GM12878 (cell line): ENCODE results near the gene TRAT1. TPM values are rescaled to one million over a fixed set of nuclear protein-coding genes. Genes with fewer than 3 reads are reported as not detected.

Experiments used
- ATAC-seq: fragments of 200-7000 bp; cut with Tn5 transposase; 3 replicates; pipeline ENCODE4 v1.9.1; 2020; ENCODE audit warnings: mild to moderate bottlenecking, moderate library complexity
- BruUV-seq: library from RNA; stranded (reverse); fragments of 400-500 nt; replicated peaks from 2 replicates; lab custom pipeline; 2021; lab: Mats Ljungman, UMichigan
- CTCF ChIA-PET: fragments of 300-600 bp; sonication (Branson Sonifier 250); formaldehyde crosslinking; extraction: SDS; loops from one replicate; lab custom pipeline; 2021; ENCODE audit warnings: inconsistent platforms; lab: Yijun Ruan, JAX
- POLR2A ChIA-PET: fragments of 350-600 bp; formaldehyde crosslinking; extraction: SDS; loops from one replicate; lab custom pipeline; 2021; ENCODE audit warnings: inconsistent platforms; lab: Charles Lee
- RAD21 ChIA-PET: fragments of 300-600 bp; sonication (Branson Sonifier 250); formaldehyde crosslinking; loops from one replicate; lab custom pipeline; 2023; ENCODE audit warnings: antibody characterized with exemption; ENCODE audit not compliant: unreplicated experiment; lab: Charles Lee
- SMC1A ChIA-PET: fragments of 300-600 bp; sonication (Branson Sonifier 250); formaldehyde crosslinking; loops from one replicate; lab custom pipeline; 2023; ENCODE audit not compliant: unreplicated experiment, uncharacterized antibody; lab: Charles Lee
- DNase-seq: peaks from one replicate; pipeline ENCODE4 v3.0.0-alpha.2; 2011; ENCODE audit warnings: low read depth, low spot score
- FAIRE-seq: peaks from 3 replicates; lab custom pipeline; 2011; peaks lifted over from hg19 to GRCh38; lab: Jason Lieb, UNC
- H2AFZ ChIP-seq: 2 replicates; pipeline ENCODE4 v1.6.0; 2011; ENCODE audit warnings: low read depth, low read length, control low read depth; ENCODE audit not compliant: control insufficient read depth
- H3K27ac ChIP-seq: 2 replicates; pipeline ENCODE4 v1.5.1; 2011; ENCODE audit warnings: control low read depth; ENCODE audit not compliant: control insufficient read depth, insufficient read depth
- H3K27me3 ChIP-seq, 2 experiments: replicated peaks in 1 of 2; 2 replicates each; pipeline versions ENCODE4 v1.6.0 to v1.6.1; 2011; ENCODE audit warnings: low read length in 1 of 2; ENCODE audit not compliant: control insufficient read depth in 2 of 2, insufficient read depth in 2 of 2
- H3K36me3 ChIP-seq, 2 experiments: 2 replicates each; pipeline ENCODE4 v1.5.1; 2011; ENCODE audit warnings: low read length in 1 of 2; ENCODE audit not compliant: control insufficient read depth in 2 of 2, insufficient read depth in 2 of 2
- H3K4me1 ChIP-seq: 2 replicates; pipeline ENCODE4 v1.6.1; 2011; ENCODE audit warnings: mild to moderate bottlenecking, low read length, moderate library complexity, mixed read lengths; ENCODE audit not compliant: control insufficient read depth, insufficient read depth
- H3K4me2 ChIP-seq: 2 replicates; pipeline ENCODE4 v1.6.0; 2011; ENCODE audit warnings: control low read depth; ENCODE audit not compliant: control insufficient read depth, insufficient read depth
- H3K4me3 ChIP-seq: fragments of 200-600 bp; sonication (generic); 2 replicates; pipeline ENCODE4 v1.5.1; 2016
- H3K79me2 ChIP-seq: 2 replicates; pipeline ENCODE4 v1.6.0; 2011; ENCODE audit warnings: low read length; ENCODE audit not compliant: control insufficient read depth, insufficient read depth
- H3K9ac ChIP-seq: 2 replicates; pipeline ENCODE4 v1.8.0; 2011; ENCODE audit warnings: low read length, control low read depth, mixed read lengths; ENCODE audit not compliant: control insufficient read depth, insufficient read depth
- H3K9me3 ChIP-seq: replicated peaks from 3 replicates; pipeline ENCODE4 v1.5.1; 2011; ENCODE audit warnings: mild to moderate bottlenecking, low read length; ENCODE audit not compliant: control insufficient read depth, insufficient read depth
- H4K20me1 ChIP-seq: 2 replicates; pipeline ENCODE4 v1.6.0; 2011; ENCODE audit not compliant: control insufficient read depth, insufficient read depth
- ATF3 ChIP-seq: IDR thresholded peaks from 2 replicates; pipeline ENCODE4 v1.6.1; 2011; ENCODE audit warnings: low read depth, mild to moderate bottlenecking, low read length, moderate library complexity, borderline replicate concordance; ENCODE audit errors: extremely low read depth
- IKZF1 ChIP-seq: fragments of 450-650 bp; conservative IDR thresholded peaks from 2 replicates; pipeline ENCODE4 v1.6.1; 2017; ENCODE audit warnings: antibody characterized with exemption, mild to moderate bottlenecking
- IRF5 ChIP-seq: fragments of 450-650 bp; IDR thresholded peaks from 2 replicates; pipeline ENCODE4 v1.6.1; 2017; ENCODE audit warnings: borderline replicate concordance
- MEF2A ChIP-seq: IDR thresholded peaks from 2 replicates; pipeline ENCODE4 v1.6.1; 2011; ENCODE audit warnings: low read depth, mild to moderate bottlenecking, low read length, moderate library complexity; ENCODE audit not compliant: insufficient read depth
- MLLT1 ChIP-seq: fragments of 450-650 bp; IDR thresholded peaks from 2 replicates; pipeline ENCODE4 v1.6.1; 2016; ENCODE audit warnings: mild to moderate bottlenecking
- POLR2AphosphoS5 ChIP-seq: IDR thresholded peaks from 2 replicates; pipeline ENCODE4 v1.6.1; 2011; ENCODE audit warnings: mild to moderate bottlenecking, low read length, inconsistent platforms
- RAD51 ChIP-seq: fragments of 450-650 bp; IDR thresholded peaks from 2 replicates; pipeline ENCODE4 v1.6.1; 2016; ENCODE audit warnings: moderate library complexity, mild to moderate bottlenecking, inconsistent platforms
- SRF ChIP-seq, 2 experiments: IDR thresholded peaks; 2 replicates each; pipeline ENCODE4 v1.6.1; 2011; ENCODE audit warnings: low read depth in 2 of 2, low read length in 2 of 2, mild to moderate bottlenecking in 1 of 2, moderate library complexity in 1 of 2
- YY1 ChIP-seq: IDR thresholded peaks from 2 replicates; pipeline ENCODE4 v1.6.1; 2011; ENCODE audit warnings: low read depth, mild to moderate bottlenecking, low read length
- ZBED1 ChIP-seq: IDR thresholded peaks from 2 replicates; pipeline ENCODE4 v1.6.1; 2016; ENCODE audit warnings: borderline replicate concordance
- WGBS: methylation state at CpG from one replicate; pipeline ENCODE4 v1.1.6; 2016; ENCODE audit warnings: low lambda C conversion rate; ENCODE audit not compliant: insufficient replicate concordance, insufficient coverage; ENCODE audit errors: missing lambda C conversion rate; 5-methylcytosine and 5-hydroxymethylcytosine counted together
- in situ Hi-C: fragments of 300-500 bp; cut with MboI; formaldehyde crosslinking; loops from 9 replicates; pipeline ENCODE4 v1.14.3; 2018; ENCODE audit warnings: mixed read lengths
- intact Hi-C: fragments of 100-400 bp; cut with micrococcal nuclease; formaldehyde crosslinking; loops from one replicate; pipeline ENCODE4 v1.14.2; 2022; ENCODE audit not compliant: unreplicated experiment
- polyA plus RNA-seq, 11 experiments: library from polyadenylated mRNA; depleted of rRNA in 4 of 11; unstranded in 6 of 11; stranded (reverse) in 5 of 11; fragments of >200 nt; fragmentation: Nextera tagmentation in 4 of 11; fragmentation: Illumina TruSeq in 1 of 11; extraction: Ambion mirVana in 4 of 11; extraction: Trizol in 1 of 11; gene quantifications; 1 replicate in 1 of 11; 2 replicates in 10 of 11; pipeline versions ENCODE4 v1.2.1 to v1.2.3, GENCODE V29; 2011 to 2016; ENCODE audit warnings: inconsistent platforms in 2 of 11, missing spikeins in 2 of 11, low read depth in 1 of 11
- total RNA-seq, 4 experiments: library from RNA; depleted of rRNA in 3 of 4; stranded (reverse); fragments of >200 nt in 3 of 4; fragmentation: Illumina TruSeq in 1 of 4; extraction: Trizol in 1 of 4; gene quantifications; 2 replicates each; pipeline versions ENCODE4 v1.2.1 to v1.2.3, GENCODE V29; 2013 to 2021
- TF ChIP-seq, protein P1 (sequence below): fragments of 450-650 bp; formaldehyde crosslinking; IDR thresholded peaks from 2 replicates; pipeline ENCODE4 v1.4.0; 2022; ENCODE audit warnings: mild to moderate bottlenecking, moderate library complexity

The TRAT1 gene
- total and polyA plus RNA-seq, 10 of the 15 experiments (the other 5 are each of a cell fraction or from before 2014, with no cell fraction given): 0.11 to 1.5 (median 0.18) TPM; not detected in 2

GRCh38 chr3:108804437-108804836, 18.1 kb upstream of the TRAT1 start:
- ChIA-PET CTCF (no interaction called here), RAD21 (no interaction called here), SMC1A (no interaction called here), POLR2A (no interaction called here)
- intact Hi-C loops: no loop called here
- DNase-seq (no peak), FAIRE-seq (no peak), ATAC-seq (no peak)
- BruUV-seq: no TSS peak
- H3K27ac ChIP-seq: no peak overlapping the region
- H4K20me1 ChIP-seq: no peaks in the 10 kb centered on the region
- no peaks in the 10 kb centered on the region for H3K79me2 ChIP-seq
- no peak overlapping the region for H3K4me3 ChIP-seq
- no peaks in the 10 kb centered on the region for H3K4me1 ChIP-seq
- H2AFZ ChIP-seq: no peak overlapping the region
- no peak overlapping the region for H3K4me2 ChIP-seq
- no peaks in the 10 kb centered on the region for H3K9me3 ChIP-seq
- no peaks in the 10 kb centered on the region for H3K36me3 ChIP-seq
- H3K27me3 ChIP-seq: no peaks in the 10 kb centered on the region
- TF ChIP-seq ATF3: no peak
- no peak for TF ChIP-seq ZBED1
- TF ChIP-seq, protein P1, sequence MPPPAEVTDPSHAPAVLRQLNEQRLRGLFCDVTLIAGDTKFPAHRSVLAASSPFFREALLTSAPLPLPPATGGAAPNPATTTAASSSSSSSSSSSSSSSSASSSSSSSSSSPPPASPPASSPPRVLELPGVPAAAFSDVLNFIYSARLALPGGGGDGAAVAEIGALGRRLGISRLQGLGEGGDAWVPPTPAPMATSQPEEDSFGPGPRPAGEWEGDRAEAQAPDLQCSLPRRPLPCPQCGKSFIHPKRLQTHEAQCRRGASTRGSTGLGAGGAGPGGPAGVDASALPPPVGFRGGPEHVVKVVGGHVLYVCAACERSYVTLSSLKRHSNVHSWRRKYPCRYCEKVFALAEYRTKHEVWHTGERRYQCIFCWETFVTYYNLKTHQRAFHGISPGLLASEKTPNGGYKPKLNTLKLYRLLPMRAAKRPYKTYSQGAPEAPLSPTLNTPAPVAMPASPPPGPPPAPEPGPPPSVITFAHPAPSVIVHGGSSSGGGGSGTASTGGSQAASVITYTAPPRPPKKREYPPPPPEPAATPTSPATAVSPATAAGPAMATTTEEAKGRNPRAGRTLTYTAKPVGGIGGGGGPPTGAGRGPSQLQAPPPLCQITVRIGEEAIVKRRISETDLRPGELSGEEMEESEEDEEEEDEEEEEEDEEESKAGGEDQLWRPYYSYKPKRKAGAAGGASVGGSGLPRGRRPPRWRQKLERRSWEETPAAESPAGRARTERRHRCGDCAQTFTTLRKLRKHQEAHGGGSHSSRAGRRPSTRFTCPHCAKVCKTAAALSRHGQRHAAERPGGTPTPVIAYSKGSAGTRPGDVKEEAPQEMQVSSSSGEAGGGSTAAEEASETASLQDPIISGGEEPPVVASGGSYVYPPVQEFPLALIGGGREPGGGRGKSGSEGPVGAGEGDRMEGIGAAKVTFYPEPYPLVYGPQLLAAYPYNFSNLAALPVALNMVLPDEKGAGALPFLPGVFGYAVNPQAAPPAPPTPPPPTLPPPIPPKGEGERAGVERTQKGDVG (CRISPR knock-in tag): no peak
- no peak for TF ChIP-seq IRF5
- TF ChIP-seq SRF (IDR thresholded peaks at IDR 0.05; ENCODE audit: low read depth in 2 of 2, low read length in 2 of 2): no peak
- TF ChIP-seq MLLT1: no peak
- TF ChIP-seq MEF2A: no peak
- no peak for TF ChIP-seq IKZF1
- no peak for TF ChIP-seq YY1
- no peak for TF ChIP-seq POLR2AphosphoS5
- TF ChIP-seq RAD51: no peak
- WGBS: 67% methylated on average over 2 of the region's 2 CpGs
- in situ Hi-C loops: no loop called here
- H3K9ac ChIP-seq: no peak overlapping the region
